ENCODE data around the gene RBBP7.

DNA sequence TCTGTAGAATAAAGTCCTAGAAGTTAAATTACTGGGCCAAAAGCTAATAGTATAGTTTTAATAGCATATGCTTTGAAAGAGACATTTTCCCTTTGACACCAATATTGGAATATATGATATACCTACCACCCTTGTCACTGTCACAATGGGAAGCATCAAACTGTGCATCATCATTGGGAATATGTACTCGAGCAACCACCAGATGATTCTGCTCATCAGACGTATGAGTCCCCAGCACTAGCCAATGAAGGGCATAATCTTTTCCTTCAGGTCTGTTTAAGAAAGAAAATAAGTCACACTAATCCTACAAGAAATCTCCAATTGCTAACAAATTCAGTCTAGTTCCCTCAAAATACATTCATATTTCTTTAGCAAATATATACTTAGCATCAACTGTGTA is 7.3 kb downstream of the RBBP7 start:
- TF ChIP-seq POLR2A (IDR thresholded peaks at IDR 0.05; ENCODE audit: borderline replicate concordance, extremely low read depth, insufficient read depth, insufficient read length) (no peak), EZH2 (IDR thresholded peaks at IDR 0.05) (no peak), TCF7L2 (IDR thresholded peaks at IDR 0.05; ENCODE audit: borderline replicate concordance, extremely low read depth, insufficient read depth, insufficient read length) (no peak), CEBPB (IDR thresholded peaks at IDR 0.05; ENCODE audit: low read depth) (no peak), RAD21 (IDR thresholded peaks at IDR 0.05; ENCODE audit: low read depth) (no peak)
- TF ChIP-seq, protein P1, sequence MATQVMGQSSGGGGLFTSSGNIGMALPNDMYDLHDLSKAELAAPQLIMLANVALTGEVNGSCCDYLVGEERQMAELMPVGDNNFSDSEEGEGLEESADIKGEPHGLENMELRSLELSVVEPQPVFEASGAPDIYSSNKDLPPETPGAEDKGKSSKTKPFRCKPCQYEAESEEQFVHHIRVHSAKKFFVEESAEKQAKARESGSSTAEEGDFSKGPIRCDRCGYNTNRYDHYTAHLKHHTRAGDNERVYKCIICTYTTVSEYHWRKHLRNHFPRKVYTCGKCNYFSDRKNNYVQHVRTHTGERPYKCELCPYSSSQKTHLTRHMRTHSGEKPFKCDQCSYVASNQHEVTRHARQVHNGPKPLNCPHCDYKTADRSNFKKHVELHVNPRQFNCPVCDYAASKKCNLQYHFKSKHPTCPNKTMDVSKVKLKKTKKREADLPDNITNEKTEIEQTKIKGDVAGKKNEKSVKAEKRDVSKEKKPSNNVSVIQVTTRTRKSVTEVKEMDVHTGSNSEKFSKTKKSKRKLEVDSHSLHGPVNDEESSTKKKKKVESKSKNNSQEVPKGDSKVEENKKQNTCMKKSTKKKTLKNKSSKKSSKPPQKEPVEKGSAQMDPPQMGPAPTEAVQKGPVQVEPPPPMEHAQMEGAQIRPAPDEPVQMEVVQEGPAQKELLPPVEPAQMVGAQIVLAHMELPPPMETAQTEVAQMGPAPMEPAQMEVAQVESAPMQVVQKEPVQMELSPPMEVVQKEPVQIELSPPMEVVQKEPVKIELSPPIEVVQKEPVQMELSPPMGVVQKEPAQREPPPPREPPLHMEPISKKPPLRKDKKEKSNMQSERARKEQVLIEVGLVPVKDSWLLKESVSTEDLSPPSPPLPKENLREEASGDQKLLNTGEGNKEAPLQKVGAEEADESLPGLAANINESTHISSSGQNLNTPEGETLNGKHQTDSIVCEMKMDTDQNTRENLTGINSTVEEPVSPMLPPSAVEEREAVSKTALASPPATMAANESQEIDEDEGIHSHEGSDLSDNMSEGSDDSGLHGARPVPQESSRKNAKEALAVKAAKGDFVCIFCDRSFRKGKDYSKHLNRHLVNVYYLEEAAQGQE (IDR thresholded peaks at IDR 0.05; ENCODE audit: low read depth): no peak
- TF ChIP-seq, protein P2, sequence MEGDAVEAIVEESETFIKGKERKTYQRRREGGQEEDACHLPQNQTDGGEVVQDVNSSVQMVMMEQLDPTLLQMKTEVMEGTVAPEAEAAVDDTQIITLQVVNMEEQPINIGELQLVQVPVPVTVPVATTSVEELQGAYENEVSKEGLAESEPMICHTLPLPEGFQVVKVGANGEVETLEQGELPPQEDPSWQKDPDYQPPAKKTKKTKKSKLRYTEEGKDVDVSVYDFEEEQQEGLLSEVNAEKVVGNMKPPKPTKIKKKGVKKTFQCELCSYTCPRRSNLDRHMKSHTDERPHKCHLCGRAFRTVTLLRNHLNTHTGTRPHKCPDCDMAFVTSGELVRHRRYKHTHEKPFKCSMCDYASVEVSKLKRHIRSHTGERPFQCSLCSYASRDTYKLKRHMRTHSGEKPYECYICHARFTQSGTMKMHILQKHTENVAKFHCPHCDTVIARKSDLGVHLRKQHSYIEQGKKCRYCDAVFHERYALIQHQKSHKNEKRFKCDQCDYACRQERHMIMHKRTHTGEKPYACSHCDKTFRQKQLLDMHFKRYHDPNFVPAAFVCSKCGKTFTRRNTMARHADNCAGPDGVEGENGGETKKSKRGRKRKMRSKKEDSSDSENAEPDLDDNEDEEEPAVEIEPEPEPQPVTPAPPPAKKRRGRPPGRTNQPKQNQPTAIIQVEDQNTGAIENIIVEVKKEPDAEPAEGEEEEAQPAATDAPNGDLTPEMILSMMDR (IDR thresholded peaks at IDR 0.05 in 2 of 3, conservative IDR thresholded peaks at IDR 0.05 in 1 of 3; ENCODE audit: borderline replicate concordance in 1 of 3, insufficient read depth in 1 of 3, low read depth in 2 of 3, low read length in 2 of 3): no peak

Data from HCT116 (cell line).